ENCODE data around the gene CLEC17A. TPM values are rescaled to one million over a fixed set of nuclear protein-coding genes. Genes with fewer than 3 reads are reported as not detected.

The CLEC17A gene
- total and polyA plus RNA-seq, 12 donors = 0.12 TPM; not detected in 11

GRCh38 chr19:14661372-14661924 is 78.6 kb downstream of the CLEC17A start:
- intact Hi-C loops (cut with DNase I) = no loop called here
- Histone ChIP-seq H3K27me3 (peaks cover 0 to 14% (median 0%) of the 10 kb centered on the region in 7 donors), H3K4me3 (no peak overlapping the region), H3K27ac (peak overlapping the region in 1 of 10 donors; percentile 73), H3K4me1 (peaks cover 0 to 8% (median 0%) of the 10 kb centered on the region in 9 donors), H3K36me3 (peaks cover 0 to 3% (median 0%) of the 10 kb centered on the region in 9 donors), H3K9me3 (no peaks in the 10 kb centered on the region)
- DNase-seq (no peak), ATAC-seq (peak in 5 of 8 donors; percentile 27 to 58 (median 38))
- TF ChIP-seq CTCF (IDR thresholded peaks at IDR 0.05) = no peak
- WGBS, 2 donors = 70 to 75% methylated on average over 12 of the region's 12 CpGs

Other genes with a start within 250 kb of the CLEC17A start
- 10 to 100 TPM; 24.0 to 58.0 (median 32.8) TPM for gene ADGRE5, start 201.6 kb upstream of the CLEC17A start, total RNA-seq
- gene ADGRE5, start 201.6 kb upstream of the CLEC17A start, polyA plus RNA-seq = 10 to 100 TPM; 14.5 to 30.6 TPM
- gene DDX39A, start 163.7 kb upstream of the CLEC17A start, total RNA-seq = 10 to 100 TPM; 15.4 to 39.6 (median 21.7) TPM
- gene DDX39A, start 163.7 kb upstream of the CLEC17A start, polyA plus RNA-seq = 100 to 1,000 TPM in 1 of 2 donors, 10 to 100 TPM in 1; 78.3 to 110 TPM
- 100 to 1,000 TPM in 9 of 10 donors, 10 to 100 TPM in 1; 85.2 to 176 (median 126) TPM for gene PKN1, start 149.8 kb upstream of the CLEC17A start, total RNA-seq
- gene PKN1, start 149.8 kb upstream of the CLEC17A start, polyA plus RNA-seq = 100 to 1,000 TPM; 108 to 146 TPM
- gene PTGER1, start 107.7 kb upstream of the CLEC17A start, total RNA-seq = under 1 TPM in 1 of 10 donors, not detected in 9; 0.17 TPM
- gene PTGER1, start 107.7 kb upstream of the CLEC17A start, polyA plus RNA-seq = under 1 TPM in 1 of 2 donors, not detected in 1; 0.16 TPM
- gene GIPC1, start 87.0 kb upstream of the CLEC17A start, total RNA-seq = 10 to 100 TPM; 41.6 to 51.5 (median 45.8) TPM
- 10 to 100 TPM; 57.3 to 84.1 TPM for gene GIPC1, start 87.0 kb upstream of the CLEC17A start, polyA plus RNA-seq
- 10 to 100 TPM; 40.3 to 99.0 (median 46.4) TPM for gene DNAJB1, start 64.7 kb upstream of the CLEC17A start, total RNA-seq
- gene DNAJB1, start 64.7 kb upstream of the CLEC17A start, polyA plus RNA-seq = 10 to 100 TPM; 23.6 to 44.2 TPM
- gene TECR, start 53.5 kb upstream of the CLEC17A start, total RNA-seq = 10 to 100 TPM; 61.4 to 99.6 (median 73.1) TPM
- 100 to 1,000 TPM in 1 of 2 donors, 10 to 100 TPM in 1; 88.7 to 194 TPM for gene TECR, start 53.5 kb upstream of the CLEC17A start, polyA plus RNA-seq
- gene NDUFB7, start 11.0 kb upstream of the CLEC17A start, total RNA-seq = 100 to 1,000 TPM; 347 to 525 (median 467) TPM
- gene NDUFB7, start 11.0 kb upstream of the CLEC17A start, polyA plus RNA-seq = 1,000 to 10,000 TPM; 1,131 to 1,673 TPM
- under 1 TPM in 7 of 10 donors, not detected in 3; 0.15 to 0.78 (median 0.26) TPM for gene ADGRE3, start 91.8 kb downstream of the CLEC17A start, total RNA-seq
- gene ADGRE3, start 91.8 kb downstream of the CLEC17A start, polyA plus RNA-seq = under 1 TPM in 1 of 2 donors, not detected in 1; 0.01 TPM
- 10 to 100 TPM in 2 of 10 donors, 1 to 10 TPM in 8; 5.8 to 10.3 (median 8.5) TPM for gene ZNF333, start 107.0 kb downstream of the CLEC17A start, total RNA-seq
- gene ZNF333, start 107.0 kb downstream of the CLEC17A start, polyA plus RNA-seq = 10 to 100 TPM in 1 of 2 donors, 1 to 10 TPM in 1; 4.2 to 12.8 TPM
- gene ADGRE2, start 195.5 kb downstream of the CLEC17A start, total RNA-seq = 1 to 10 TPM in 4 of 10 donors, under 1 TPM in 6; 0.17 to 5.0 (median 0.87) TPM
- gene ADGRE2, start 195.5 kb downstream of the CLEC17A start, polyA plus RNA-seq = under 1 TPM; 0.38 to 0.44 TPM